SK-N-DZ (cell line): ENCODE results near the gene CYTIP. TPM values are rescaled to one million over a fixed set of nuclear protein-coding genes. Genes with fewer than 3 reads are reported as not detected.

ENCODE experiments used
- DNase-seq: peaks from one replicate; pipeline ENCODE4 v3.0.0-alpha.2; 2015; ENCODE audit warnings: low spot score
- polyA plus RNA-seq, 2 experiments: library from polyadenylated mRNA; depleted of rRNA; stranded (reverse); fragments of >200 nt; gene quantifications; 2 replicates each; pipeline ENCODE4 v1.2.3, GENCODE V29; 2014

Gene CYTIP
- polyA plus RNA-seq (2014; cell fraction: cytosol; rRNA removed) = not detected in 2 replicates
- polyA plus RNA-seq (2014; cell fraction: nucleus; rRNA removed) = not detected in 2 replicates

DNA sequence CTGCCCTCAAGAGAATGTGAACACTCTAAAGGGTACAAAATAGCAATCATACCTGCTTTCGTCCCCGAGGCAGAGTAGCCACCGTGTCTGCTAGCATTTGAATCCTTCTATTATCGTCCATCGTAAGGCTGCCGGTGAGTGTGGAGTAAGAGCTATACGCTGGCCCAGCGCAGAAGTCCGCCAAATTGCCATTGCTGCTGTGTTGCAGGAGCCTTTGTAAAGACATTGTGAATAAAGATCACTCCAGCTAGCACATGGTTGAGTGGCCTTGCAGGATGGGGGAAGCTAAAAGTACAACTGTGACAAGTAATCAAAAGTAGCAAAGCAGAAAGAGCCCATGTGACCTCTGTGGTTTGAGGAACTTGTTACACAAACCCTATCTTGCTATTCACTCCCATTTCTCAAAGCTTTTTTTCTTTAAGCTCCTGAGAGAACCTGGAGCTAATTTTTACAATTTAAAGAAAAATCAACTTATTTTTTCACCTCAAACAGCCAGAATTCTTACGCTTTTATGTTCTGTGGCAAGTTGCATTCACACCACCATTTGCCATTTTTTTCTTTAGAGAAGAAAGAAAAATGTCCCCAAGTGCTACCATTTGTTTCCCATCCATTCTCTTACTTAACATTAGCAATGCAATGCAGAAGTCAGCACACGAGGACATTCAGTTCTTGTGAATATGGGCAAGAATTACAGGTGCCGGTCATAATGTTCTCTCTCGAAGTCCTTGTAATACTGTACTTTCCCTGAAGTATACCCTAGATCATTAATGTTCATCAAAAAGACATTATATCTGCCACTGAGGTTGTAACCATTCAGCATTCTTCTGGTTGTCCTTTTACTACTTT, at the start of gene CYTIP:
CYTIP (minus strand) TSS at position 295 of the 846 bp plus-strand sequence; CDS start at position 226, 69 bp downstream.
- no peak for DNase-seq

DNA sequence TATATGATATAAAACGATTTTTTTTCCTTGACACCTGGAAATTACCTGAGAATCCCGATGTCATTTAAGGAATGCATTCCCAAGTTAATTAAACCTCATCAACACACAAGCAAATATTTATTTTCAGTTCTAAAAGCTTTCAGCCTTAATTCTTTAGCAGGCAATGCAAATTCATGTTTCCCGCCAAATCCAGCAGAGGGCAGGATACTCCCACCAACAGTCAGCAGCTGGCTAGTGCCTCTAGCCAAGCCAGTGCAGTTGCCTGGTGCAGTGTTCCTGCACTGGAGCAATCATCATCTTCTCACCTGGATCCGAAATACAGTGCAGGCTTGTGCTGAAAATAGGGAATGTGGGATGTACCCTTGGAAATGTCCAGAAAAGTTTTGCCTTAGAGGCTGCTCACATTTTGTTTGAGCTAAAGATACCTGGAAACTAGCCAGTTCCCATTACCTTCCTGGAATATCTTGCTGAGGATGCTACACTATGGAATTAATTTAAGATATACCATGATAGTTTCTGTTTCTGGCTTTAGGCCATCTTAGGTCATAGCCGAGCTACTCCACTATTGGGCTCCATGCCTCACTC, 48.4 kb upstream of the CYTIP start:
- DNase-seq = peak; percentile 62

GRCh38 chr2:157489983-157490382, 46.1 kb upstream of the CYTIP start:
- DNase-seq = no peak

DNA sequence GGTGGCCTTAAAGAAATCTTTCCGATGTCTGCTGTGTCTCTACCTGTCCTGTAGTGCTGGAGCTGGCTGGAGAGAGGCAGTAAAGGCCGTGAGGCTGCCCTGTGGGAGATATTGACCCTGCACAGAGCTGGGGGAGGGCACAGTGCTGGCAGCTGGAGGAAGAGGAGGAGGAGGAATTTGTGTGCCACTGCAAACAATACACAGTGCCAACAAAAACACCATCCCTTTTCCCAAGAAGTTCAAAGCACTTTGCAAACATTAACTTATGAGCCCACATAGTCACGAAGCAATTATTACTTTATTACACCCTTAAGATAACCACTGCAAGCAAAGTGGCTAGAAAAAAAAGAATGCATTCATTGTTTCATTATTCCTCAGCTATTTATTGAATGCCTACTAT, 45.0 kb upstream of the CYTIP start:
- no peak for DNase-seq

DNA sequence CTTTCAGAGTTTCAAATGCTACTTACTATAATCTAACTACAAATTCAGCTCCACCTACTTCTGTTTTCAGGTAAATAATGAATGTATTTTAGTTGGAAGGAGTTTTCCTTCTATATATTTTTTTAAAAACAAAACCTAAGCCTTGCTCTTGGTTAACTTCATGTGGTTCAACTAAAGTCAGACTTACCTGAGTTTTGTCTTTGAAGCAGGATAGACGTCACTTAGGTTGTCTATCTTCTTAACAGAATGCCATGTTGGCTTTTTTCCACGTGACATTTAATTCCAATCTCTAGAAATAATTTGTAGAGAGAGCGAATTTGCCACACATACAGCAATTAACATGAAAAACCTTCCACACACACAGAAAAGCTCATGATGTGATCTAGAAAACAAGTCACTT, 43.9 kb upstream of the CYTIP start:
- DNase-seq = no peak

GRCh38 chr2:157487271-157487610, 43.4 kb upstream of the CYTIP start:
- no peak for DNase-seq

- DNase-seq = no peak
These were observed 42.8 kb upstream of the CYTIP start for GRCh38 chr2:157486596-157487270.

DNA sequence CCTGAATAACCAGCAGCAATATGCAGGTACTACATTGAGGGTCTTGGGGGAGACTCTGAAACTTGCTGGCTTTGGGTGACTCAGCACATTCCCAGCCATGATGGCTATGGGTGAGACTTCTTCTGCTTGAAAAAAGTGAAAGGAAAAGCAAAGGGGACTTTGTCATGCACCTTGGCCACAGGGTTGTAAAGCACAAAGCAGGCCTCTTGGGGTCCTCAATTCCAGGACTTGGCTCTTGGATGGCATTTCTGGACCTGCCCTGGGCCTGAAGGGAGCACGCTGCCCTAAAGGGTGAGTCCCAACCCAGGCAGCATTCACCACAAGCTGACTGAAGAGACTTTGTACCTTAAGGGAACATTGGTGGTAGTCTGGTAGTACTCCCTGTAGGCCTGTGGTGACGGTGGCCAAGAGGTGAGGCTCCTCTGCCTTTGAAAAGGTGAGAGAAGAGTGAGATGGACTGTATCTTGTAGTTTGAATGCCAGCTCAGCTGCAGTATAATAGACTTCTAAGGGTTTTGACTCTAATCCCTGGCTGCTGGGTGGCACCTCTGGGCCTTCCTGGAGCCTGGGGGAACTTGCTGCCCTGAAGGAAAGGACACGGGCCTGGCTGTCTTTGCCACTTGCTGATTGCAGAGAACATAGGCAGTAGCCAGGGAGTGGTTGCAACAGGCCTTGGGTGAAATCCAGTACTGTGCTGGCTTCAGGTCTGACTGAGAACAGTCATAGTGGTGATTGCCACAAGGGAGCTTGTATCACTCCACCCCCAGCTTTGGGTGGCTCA, 36.5 kb upstream of the CYTIP start:
- DNase-seq = no peak

- no peak for DNase-seq
These were observed 35.5 kb upstream of the CYTIP start for GRCh38 chr2:157479081-157480027.

DNA sequence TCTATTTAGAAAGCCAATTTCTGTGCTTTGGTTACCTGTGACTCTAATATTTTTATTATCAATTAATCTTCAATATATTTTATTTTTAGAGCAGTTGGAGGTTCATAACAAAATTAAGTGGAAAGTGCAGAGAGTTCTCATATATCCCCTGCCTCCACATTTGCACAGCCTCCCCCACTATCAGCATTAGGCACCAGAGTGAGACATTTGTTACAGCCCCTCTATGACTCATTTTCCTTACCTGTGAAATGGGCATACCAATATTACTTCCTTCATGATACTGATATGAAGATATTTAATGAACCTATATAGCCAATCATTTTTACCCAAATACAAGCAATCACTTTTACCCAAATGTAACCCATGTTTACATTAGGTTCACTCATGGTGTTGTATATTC, 34.0 kb upstream of the CYTIP start:
- no peak for DNase-seq

DNA sequence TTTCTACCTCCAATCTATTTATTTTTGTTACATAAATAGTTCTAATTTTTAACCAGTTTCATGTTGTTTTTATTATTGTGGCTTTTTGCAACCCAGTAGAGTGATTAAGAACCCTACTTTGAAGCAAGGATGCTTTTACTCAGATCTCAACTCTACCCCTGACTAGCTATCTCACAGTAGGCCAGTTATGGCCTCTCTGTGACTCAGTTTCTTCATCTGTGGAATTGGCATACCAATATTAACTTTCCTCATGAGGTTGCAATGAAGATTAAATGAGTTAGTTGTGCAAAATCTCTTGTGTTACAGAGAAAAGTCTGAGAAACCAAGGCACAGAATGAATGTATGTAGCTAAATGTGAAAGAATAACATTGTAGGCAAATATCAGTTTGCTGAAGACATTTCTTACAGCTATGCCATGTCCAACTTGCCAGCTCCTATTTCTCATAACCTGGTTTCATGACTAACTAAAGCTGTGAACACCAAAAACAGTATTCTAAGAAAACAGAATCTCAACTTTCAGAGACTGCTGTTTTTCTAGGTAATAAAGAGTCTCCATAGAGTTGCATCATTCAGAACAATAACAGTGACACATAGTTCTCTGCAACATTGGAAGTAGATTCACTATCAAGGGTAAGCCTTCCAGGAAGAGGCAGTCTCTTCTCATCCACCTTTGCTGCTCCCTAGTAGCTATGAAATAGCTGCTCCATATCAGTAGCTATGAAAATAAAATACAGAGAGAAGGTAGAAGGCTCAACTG, 33.2 kb upstream of the CYTIP start:
- no peak for DNase-seq

DNA sequence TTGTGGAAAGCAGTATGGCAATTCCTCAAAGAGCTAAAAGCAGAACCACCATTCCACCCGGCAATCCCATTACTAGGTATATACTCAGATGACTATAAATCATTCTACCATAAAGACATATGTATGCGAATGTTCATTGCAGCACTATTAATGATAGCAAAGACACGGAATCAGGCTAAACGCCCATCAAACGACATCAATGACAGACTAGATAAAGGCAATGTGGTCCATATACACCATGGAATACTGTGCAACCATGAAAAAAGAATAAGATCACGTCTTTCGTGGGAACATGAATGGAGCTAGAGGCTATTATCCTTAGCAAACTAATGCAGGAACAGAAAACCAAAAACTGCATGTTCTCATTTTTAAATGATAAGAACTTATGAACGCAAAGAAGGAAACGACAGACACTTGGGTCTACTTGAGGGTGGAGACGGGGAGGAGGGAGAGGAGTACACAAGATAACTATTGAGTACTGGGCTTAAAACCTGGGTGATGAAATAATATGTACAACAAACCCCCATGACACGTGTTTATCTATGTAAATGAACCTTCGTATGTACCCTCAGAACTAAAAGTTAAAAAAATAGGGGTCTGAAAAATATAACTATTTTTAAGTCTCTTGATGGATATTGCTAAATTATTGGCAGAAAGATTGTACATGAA, 32.0 kb upstream of the CYTIP start:
- no peak for DNase-seq

DNA sequence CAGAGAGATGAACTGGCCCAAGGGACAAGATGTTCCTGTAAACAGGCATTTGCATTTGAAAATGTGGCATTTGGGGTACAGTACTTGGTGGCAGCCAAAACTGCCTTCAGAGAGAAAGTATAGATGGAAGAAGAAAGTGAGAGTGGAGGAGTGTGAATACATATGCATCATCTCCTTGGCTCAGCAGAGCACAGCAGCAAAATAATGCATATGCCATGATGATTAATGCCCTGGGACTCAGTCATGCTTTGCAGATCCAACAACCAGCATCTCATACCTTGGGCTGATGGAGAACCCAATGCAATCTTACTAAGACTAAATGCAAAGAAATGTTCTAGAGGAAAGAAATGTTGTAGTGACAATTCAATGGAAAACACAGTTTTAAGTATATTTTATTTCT, 29.7 kb upstream of the CYTIP start:
- DNase-seq = no peak

GRCh38 chr2:157471078-157471477, 27.2 kb upstream of the CYTIP start:
- DNase-seq = no peak

- DNase-seq = no peak
These were observed 26.4 kb upstream of the CYTIP start for GRCh38 chr2:157470321-157470720.

GRCh38 chr2:157469726-157470125, 25.8 kb upstream of the CYTIP start:
- no peak for DNase-seq

DNA sequence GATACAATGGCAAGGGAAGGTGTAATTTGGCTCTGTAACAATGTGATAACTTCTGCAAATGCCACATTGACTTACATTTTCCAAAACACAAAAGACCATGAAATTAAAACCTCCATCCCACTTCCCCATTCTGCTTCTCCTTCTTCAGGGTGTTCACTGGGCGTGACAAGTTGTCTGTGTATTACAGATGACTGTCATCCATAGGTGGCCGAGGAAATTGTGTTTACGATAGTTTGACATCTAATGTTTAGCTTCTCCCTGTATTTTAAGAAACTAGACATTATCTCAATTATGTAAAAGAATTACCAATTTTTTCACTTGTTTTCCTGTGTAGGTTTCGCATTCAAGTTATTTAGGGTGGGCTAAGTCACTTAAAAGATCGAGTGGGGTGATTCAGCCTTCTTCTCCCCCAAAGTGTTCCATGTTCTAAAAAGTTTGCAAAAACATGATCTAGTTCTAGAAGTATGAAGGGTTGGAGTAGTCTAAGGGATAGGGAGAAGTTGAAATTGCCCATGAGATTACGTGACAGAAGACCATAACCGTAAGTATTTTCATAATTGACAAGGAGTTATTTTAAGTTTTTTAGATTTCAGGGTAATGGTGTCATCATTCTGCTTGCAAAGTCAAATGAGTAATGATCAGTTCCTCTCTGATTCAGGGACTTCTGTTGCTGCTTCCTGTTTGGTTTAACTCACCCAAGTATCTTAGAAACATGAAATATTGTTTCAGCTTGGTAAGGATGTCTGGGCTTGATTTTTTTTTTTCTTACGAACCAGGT, 25.2 kb upstream of the CYTIP start:
- no peak for DNase-seq

- DNase-seq = no peak
These were observed 22.9 kb upstream of the CYTIP start for GRCh38 chr2:157466764-157467163.

- DNase-seq = no peak
These were observed 21.7 kb upstream of the CYTIP start for GRCh38 chr2:157465554-157465953.
